ENCODE data around the gene UAP1. TPM values are rescaled to one million over a fixed set of nuclear protein-coding genes. Genes with fewer than 3 reads are reported as not detected.
"Not testable (repeated sequence)": the region's sequence is repeated elsewhere in the genome, so short reads cannot be mapped to it uniquely, and the experiment has no call there.

UAP1 gene
- total RNA-seq, 1 donor from 2014 or later: 132 TPM

DNA sequence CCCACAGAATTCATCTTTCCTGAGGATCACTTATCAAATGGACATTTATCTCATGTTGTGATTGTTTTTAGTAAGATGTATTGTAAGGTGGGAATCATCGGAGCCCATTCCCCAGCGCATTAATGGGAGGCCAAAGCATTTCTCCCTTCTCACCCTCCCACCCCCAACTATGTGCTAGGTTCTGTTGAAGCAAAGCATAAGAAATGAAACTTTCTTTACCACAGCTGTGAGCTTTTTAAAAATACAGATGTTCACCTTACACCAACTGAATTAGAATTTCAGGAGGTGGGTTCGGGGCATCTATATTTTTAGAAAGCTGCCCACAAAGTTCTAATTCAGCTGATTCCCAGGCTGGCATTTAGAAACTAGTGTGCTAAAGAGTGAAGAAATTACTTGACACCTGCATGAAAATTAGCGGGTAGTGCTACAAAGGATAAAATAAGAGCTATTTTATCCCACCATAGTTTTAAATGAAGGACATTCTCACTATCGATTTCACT is 26.3 kb downstream of the UAP1 start:
- DNase-seq (ENCODE audit: low read depth) (no peak), FAIRE-seq (no peak)
- H3K27me3 ChIP-seq (ENCODE audit: control insufficient read depth, insufficient read depth, low read length): no peaks in the 10 kb centered on the region
- peaks cover 8% of the 10 kb centered on the region for H3K36me3 ChIP-seq (ENCODE audit: control insufficient read depth, insufficient read depth, low read length)
- H3K4me3 ChIP-seq (ENCODE audit: low read depth, low read length): no peak overlapping the region
- TF ChIP-seq, protein P1, sequence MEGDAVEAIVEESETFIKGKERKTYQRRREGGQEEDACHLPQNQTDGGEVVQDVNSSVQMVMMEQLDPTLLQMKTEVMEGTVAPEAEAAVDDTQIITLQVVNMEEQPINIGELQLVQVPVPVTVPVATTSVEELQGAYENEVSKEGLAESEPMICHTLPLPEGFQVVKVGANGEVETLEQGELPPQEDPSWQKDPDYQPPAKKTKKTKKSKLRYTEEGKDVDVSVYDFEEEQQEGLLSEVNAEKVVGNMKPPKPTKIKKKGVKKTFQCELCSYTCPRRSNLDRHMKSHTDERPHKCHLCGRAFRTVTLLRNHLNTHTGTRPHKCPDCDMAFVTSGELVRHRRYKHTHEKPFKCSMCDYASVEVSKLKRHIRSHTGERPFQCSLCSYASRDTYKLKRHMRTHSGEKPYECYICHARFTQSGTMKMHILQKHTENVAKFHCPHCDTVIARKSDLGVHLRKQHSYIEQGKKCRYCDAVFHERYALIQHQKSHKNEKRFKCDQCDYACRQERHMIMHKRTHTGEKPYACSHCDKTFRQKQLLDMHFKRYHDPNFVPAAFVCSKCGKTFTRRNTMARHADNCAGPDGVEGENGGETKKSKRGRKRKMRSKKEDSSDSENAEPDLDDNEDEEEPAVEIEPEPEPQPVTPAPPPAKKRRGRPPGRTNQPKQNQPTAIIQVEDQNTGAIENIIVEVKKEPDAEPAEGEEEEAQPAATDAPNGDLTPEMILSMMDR (IDR thresholded peaks at IDR 0.05; ENCODE audit: insufficient read depth, low read length, severe bottlenecking): no peak

DNA sequence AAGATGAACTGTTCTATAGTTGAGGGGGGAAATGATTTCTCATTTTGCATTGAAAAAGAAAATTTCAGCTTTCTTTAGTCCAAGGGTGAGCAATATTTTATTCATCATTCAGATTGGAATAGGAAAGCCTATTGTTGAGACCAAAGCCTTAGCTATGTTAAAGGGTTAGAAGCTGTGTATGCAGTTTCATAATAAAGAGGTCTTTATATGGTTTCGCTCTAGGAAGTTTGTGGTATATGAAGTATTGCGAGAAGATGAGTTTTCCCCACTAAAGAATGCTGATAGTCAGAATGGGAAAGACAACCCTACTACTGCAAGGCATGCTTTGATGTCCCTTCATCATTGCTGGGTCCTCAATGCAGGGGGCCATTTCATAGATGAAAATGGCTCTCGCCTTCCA is 28.6 kb downstream of the UAP1 start:
- Histone ChIP-seq H3K4me3 (ENCODE audit: low read depth, low read length) (no peak overlapping the region), H3K36me3 (ENCODE audit: control insufficient read depth, insufficient read depth, low read length) (peaks cover 14% of the 10 kb centered on the region), H3K27me3 (ENCODE audit: control insufficient read depth, insufficient read depth, low read length) (no peaks in the 10 kb centered on the region)
- DNase-seq (ENCODE audit: low read depth) (no peak), FAIRE-seq (no peak)
- TF ChIP-seq, protein P1 (IDR thresholded peaks at IDR 0.05; ENCODE audit: insufficient read depth, low read length, severe bottlenecking): no peak

DNA sequence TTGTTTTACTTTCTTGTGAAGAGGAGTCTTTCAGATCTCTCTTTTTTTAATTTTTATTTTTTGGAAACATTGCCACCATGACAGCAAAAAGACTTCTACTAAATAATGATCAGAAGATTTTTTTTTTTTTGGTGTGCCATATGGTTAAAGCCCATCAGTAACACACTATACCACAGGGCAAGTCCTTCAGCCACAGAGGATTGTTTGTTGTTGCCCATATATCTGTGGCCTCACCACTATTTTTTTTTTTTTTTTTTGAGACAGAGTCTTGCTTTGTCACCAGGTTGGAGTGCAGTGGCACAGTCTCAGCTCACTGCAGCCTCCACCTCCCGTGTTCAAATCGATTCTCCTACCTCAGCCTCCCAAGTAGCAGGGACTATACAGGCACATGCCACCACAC is 29.2 kb downstream of the UAP1 start:
- TF ChIP-seq, protein P1 (IDR thresholded peaks at IDR 0.05; ENCODE audit: insufficient read depth, low read length, severe bottlenecking): no peak
- H3K27me3 ChIP-seq (ENCODE audit: control insufficient read depth, insufficient read depth, low read length): no peaks in the 10 kb centered on the region
- no peak overlapping the region for H3K4me3 ChIP-seq (ENCODE audit: low read depth, low read length)
- peaks cover 16% of the 10 kb centered on the region for H3K36me3 ChIP-seq (ENCODE audit: control insufficient read depth, insufficient read depth, low read length)
- FAIRE-seq (no peak), DNase-seq (ENCODE audit: low read depth) (no peak)

DNA sequence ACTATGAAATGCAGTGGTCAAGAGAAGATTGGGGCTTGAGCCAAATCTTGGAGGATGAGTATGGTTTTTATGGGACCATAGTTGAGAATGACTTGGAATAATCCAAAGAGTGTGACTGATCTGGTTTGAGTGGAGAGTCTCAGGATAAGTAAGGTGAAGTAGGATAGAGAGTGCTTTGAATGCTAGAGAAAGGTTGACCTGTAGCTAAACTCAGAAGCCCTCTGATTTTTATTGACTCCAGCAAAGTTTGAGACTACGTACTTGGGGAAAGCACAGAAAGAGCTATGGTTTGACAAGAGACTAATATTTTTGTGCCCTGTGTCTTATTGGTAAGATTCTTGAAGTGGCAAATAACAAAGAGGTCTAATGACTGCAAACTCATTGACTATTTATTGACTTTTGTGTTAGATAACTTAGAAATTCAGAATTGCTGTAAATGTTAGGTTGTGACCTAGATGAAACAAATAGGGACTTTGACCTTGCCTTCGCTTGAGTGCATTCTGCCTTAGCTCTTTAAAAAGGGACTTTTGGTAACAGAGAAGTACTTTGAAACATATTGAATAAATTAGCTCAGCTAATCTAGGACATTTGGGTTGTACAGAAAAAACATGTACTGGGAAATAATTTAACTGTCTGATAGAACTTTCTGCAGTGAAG is 35.1 kb downstream of the UAP1 start:
- DNase-seq (ENCODE audit: low read depth) (no peak), FAIRE-seq (no peak)
- TF ChIP-seq, protein P1 (IDR thresholded peaks at IDR 0.05; ENCODE audit: insufficient read depth, low read length, severe bottlenecking): no peak
- Histone ChIP-seq H3K4me3 (ENCODE audit: low read depth, low read length) (no peak overlapping the region), H3K36me3 (ENCODE audit: control insufficient read depth, insufficient read depth, low read length) (peaks cover 20% of the 10 kb centered on the region), H3K27me3 (ENCODE audit: control insufficient read depth, insufficient read depth, low read length) (no peaks in the 10 kb centered on the region)

DNA sequence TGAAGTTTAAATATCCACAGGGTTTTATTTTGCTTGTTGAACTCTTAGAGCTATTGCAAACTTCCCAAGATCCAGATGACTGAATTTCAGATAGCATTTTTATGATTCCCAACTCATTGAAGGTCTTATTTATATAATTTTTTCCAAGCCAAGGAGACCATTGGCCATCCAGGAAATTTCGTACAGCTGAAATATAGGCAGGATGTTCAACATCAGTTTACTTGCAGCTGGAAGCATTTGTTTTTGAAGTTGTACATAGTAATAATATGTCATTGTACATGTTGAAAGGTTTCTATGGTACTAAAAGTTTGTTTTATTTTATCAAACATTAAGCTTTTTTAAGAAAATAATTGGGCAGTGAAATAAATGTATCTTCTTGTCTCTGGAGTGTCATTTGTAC is 37.9 kb downstream of the UAP1 start:
- FAIRE-seq (no peak), DNase-seq (ENCODE audit: low read depth) (no peak)
- H3K27me3 ChIP-seq (ENCODE audit: control insufficient read depth, insufficient read depth, low read length): no peaks in the 10 kb centered on the region
- TF ChIP-seq, protein P1 (IDR thresholded peaks at IDR 0.05; ENCODE audit: insufficient read depth, low read length, severe bottlenecking): no peak
- H3K4me3 ChIP-seq (ENCODE audit: low read depth, low read length): no peak overlapping the region
- peaks cover 12% of the 10 kb centered on the region for H3K36me3 ChIP-seq (ENCODE audit: control insufficient read depth, insufficient read depth, low read length)

DNA sequence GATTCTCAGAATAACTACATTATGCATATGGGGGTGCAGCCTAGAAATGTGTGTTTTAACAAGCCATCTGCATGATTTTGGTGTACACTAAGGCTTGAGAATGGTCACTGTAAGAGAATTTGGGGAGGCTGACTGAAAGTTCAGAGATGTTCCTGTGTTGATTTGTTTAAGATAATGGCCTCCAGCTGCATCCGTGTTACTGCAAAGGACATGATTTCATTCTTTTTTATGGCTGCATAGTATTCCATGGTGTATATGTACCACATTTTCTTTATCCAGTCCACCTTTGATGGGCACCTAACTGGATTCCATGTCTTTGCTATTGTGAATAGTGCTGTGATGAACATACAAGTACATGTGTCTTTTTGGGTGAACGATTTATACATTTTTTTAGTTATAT is 41.6 kb downstream of the UAP1 start:
- not testable (repeated sequence) for FAIRE-seq; H3K27me3 ChIP-seq (ENCODE audit: control insufficient read depth, insufficient read depth, low read length); H3K4me3 ChIP-seq (ENCODE audit: low read depth, low read length); H3K36me3 ChIP-seq (ENCODE audit: control insufficient read depth, insufficient read depth, low read length); DNase-seq (ENCODE audit: low read depth)
